ENCODE data around the gene OR9G1.
"Not testable (repeated sequence)": the region's sequence is repeated elsewhere in the genome, so short reads cannot be mapped to it uniquely, and the experiment has no call there.

OR9G1 gene, protein sequence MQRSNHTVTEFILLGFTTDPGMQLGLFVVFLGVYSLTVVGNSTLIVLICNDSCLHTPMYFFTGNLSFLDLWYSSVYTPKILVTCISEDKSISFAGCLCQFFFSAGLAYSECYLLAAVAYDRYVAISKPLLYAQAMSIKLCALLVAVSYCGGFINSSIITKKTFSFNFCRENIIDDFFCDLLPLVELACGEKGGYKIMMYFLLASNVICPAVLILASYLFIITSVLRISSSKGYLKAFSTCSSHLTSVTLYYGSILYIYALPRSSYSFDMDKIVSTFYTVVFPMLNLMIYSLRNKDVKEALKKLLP

DNA sequence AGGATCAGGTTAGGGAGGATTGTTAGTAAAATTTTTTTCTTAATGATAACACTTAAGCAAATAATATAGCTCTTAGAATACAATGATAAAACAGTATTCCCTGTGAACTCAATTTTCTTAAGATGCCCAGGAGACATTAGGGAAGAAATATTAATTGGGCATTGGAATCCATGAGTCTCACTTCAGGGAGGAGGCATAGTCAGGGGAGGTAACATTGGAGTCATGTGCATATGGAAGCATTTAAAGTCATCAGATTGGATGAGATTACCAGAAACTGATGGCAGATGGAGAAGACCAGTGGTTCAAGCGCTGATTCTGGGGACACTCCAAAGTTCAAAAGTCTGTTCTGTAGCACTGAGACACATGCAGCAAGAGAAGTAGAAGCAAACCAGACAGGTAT lies at the start of gene OR9G1:
OR9G1 (plus strand) TSS at position 301 of the 400 bp plus-strand sequence. CDS start 1,293 bp downstream, outside the sequence.
- H3K4me3 ChIP-seq (ENCODE audit: low read length) = no peak within 1 kb of the TSS
- no peak for TF ChIP-seq ZNF274 (IDR thresholded peaks at IDR 0.05; ENCODE audit: low read depth, low read length)

DNA sequence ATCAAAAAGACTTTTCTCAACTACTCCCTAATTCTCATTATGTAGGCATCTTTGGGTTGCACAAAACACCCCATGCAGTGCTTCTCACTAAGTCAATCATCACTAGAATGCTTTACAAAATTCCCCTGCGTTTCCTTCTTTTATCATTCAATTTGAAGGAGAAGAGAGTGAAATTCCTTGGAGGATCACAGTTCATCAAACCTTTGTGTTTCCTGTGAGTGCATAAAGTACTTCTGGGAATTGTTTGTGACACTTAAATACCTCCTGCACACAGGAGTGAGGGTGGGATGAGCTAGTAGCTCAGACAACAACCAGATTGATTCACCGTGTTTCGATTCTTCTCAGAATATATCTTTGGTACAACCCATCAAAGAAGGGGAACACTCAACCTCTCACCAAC lies 39.1 kb upstream of the OR9G1 start:
- no peak overlapping the region for H3K4me3 ChIP-seq (ENCODE audit: low read length)
- no peak for TF ChIP-seq ZNF274 (IDR thresholded peaks at IDR 0.05; ENCODE audit: low read depth, low read length)

DNA sequence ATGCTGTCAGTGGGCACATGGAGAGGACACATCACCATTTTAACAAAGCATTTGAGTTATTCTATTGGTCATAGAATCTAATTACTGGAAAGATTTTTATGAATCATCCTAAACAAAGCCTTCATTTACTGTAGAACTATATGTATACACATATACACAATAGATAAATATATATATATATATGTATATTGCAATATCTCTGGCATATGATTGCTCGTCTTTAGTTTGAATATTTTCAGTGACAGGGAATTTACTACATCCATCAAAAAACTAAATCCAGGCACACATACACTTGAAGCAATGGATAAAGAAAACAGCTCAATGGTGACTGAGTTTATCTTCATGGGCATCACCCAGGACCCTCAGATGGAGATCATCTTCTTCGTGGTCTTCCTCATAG lies 35.5 kb upstream of the OR9G1 start, which contains the start of gene OR5AR1:
OR5AR1 (plus strand) TSS at position 301 of the 400 bp plus-strand sequence; CDS start at position 301, 0 bp downstream.
- no peak within 1 kb of the TSS for H3K4me3 ChIP-seq (ENCODE audit: low read length)
- TF ChIP-seq ZNF274 (IDR thresholded peaks at IDR 0.05; ENCODE audit: low read depth, low read length) = no peak

DNA sequence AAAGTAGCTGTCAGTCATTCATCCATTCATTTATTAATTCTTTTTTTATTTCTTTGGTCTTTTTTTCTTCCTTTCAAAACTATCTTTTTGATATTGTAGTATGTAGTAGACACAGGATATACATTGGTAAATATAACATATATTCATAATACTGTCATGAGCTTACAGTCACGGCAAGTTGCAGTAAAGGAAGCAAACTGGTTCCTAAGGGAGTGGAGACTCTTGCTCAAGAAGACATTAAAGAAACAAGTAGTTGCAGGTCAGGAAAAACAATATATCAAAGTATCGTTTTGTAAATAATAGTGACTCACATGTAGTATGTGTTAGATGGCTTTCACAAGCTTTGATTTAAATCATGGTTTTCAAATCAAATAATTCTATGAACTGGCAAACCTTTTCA lies 27.9 kb upstream of the OR9G1 start:
- H3K4me3 ChIP-seq (ENCODE audit: low read length) = no peak overlapping the region
- no peak for TF ChIP-seq ZNF274 (IDR thresholded peaks at IDR 0.05; ENCODE audit: low read depth, low read length)

DNA sequence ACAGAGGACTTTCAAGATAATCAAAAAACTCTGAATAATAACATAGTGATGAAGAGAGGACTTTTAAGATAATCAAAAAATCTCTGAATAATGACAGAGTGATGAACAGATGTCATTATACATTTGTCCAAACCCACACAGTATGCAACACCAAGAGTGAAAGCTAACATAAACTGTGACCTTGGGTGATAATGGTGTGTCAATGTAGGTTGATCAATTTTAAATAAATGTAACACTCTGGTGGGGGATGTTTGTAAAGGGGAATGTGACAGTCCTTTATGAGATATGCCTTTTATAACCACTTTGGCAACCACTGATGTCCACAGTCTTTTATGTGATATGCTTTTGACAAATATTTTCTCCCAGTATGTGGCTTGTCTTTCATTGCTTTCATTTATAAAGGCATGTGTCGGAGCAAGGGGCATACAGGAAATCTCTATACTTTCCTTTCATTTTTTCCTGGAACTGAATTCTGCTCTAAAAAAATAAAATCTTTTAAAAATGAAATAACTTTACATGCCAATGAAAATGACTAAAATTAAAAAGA lies 10.3 kb upstream of the OR9G1 start:
- no peak overlapping the region for H3K4me3 ChIP-seq (ENCODE audit: low read length)
- TF ChIP-seq ZNF274 (IDR thresholded peaks at IDR 0.05; ENCODE audit: low read depth, low read length) = no peak

DNA sequence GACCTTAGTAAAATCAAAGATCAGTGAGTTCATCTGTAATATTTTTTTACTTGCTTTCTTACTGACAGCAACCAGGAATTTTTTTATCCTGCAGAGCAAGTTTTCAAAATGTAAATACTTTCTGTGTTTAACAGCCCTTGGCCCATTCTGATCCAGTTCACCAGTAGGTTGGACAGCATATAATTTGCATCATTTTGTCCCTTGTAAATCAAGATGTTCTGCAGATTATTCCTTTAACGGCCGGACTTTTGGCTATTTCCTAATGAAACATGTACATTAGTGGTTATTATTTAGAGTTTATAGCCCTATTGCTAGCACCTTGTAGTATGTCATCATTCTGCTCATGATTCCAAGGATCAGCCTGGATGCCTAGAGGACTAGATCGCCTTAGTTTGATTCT lies 7.7 kb upstream of the OR9G1 start:
- H3K4me3 ChIP-seq (ENCODE audit: low read length) = not testable (repeated sequence)

DNA sequence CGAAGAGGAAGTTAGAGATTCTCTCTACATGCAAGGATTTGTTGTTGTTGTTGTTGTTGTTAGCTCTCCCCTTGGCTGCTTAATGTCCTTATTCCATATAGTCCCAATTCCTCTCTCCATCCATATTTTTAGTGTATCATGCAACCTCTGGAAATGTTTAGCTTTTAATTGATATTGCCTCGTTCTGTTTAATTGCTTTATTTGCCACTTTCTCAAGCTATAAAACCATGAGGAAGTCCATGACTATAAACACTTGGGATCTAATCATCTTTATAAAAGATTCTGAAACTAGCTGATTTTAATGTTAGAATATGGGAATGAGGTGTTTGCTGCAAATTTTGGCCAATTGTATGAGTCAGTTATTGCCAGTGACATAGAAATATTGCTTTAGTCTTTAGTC lies 5.5 kb upstream of the OR9G1 start:
- no peak for TF ChIP-seq ZNF274 (IDR thresholded peaks at IDR 0.05; ENCODE audit: low read depth, low read length)
- no peak overlapping the region for H3K4me3 ChIP-seq (ENCODE audit: low read length)

DNA sequence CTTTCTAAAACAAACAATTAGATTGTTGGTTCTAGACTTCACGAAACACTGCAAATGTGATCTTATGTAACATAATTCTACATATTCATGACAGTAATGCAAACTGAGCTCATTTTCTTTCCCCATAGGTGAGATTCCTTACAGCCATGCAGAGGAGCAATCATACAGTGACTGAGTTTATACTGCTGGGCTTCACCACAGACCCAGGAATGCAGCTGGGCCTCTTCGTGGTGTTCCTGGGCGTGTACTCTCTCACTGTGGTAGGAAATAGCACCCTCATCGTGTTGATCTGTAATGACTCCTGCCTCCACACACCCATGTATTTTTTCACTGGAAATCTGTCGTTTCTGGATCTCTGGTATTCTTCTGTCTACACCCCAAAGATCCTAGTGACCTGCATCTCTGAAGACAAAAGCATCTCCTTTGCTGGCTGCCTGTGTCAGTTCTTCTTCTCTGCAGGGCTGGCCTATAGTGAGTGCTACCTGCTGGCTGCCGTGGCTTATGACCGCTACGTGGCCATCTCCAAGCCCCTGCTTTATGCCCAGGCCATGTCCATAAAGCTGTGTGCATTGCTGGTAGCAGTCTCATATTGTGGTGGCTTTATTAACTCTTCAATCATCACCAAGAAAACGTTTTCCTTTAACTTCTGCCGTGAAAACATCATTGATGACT lies 1.5 kb downstream of the OR9G1 start:
- no peak for TF ChIP-seq ZNF274 (IDR thresholded peaks at IDR 0.05; ENCODE audit: low read depth, low read length)
- H3K4me3 ChIP-seq (ENCODE audit: low read length) = no peak overlapping the region

DNA sequence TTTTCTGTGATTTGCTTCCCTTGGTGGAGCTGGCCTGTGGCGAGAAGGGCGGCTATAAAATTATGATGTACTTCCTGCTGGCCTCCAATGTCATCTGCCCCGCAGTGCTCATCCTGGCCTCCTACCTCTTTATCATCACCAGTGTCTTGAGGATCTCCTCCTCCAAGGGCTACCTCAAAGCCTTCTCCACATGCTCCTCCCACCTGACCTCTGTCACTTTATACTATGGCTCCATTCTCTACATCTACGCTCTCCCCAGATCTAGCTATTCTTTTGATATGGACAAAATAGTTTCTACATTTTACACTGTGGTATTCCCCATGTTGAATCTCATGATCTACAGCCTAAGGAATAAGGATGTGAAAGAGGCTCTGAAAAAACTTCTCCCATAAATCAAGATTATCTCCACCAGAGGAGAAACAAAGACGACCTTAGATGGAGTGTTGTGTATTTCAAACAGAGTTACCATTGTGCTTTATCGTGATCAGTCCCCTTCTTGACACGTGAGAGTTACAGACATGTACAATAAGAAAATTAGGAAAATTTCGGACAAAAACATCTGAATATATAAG lies 2.1 kb downstream of the OR9G1 start:
- H3K4me3 ChIP-seq (ENCODE audit: low read length) = no peak overlapping the region
- no peak for TF ChIP-seq ZNF274 (IDR thresholded peaks at IDR 0.05; ENCODE audit: low read depth, low read length)

DNA sequence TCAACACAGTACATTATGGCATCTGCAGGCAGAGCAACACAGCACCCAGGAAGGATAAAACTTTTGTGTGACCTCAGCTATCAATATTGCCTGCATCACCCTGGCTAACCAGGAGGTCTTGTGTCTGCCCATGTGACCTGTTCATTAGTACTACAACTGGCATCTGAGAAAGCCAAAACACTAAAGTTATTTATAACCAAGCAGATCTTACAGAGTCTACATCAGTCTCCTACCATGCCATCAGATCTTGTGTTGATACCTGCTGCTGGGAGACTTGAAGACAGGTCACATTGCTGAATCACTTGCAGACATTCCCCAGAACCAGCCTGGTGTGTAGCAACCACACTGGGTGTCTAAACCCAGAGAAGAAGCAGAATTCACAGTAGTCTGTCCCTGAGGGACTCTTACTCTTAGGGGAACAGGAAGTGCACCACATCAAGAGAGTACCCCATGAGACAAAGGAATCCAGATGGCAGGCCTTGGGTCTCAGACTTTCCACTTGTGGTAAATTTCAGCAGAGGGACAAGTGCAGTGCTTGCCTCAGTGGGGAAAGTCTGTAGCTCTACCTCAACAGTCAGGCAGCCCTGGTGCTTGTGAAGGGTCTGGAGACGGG lies 7.0 kb downstream of the OR9G1 start:
- no peak for TF ChIP-seq ZNF274 (IDR thresholded peaks at IDR 0.05; ENCODE audit: low read depth, low read length)
- no peak overlapping the region for H3K4me3 ChIP-seq (ENCODE audit: low read length)

DNA sequence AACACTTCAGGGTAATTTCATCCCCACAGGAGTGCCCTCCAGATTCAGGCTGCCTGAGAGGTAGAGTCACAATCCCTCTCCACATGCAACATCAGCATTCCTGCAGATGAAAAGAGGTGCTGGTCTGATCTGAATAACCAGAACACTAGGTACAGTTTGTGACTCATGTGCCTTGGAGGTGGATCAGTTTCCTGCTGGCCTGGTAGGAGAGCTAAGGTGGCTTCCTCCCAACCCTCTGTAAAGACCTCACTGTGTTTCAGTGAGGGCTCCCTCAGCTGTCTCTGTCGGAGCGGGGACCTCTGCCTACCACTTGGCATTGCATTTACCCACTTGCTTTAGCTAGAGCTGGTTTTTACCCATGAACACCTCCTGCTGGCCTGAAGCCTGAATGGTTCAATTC lies 7.6 kb downstream of the OR9G1 start:
- H3K4me3 ChIP-seq (ENCODE audit: low read length) = no peak overlapping the region
- TF ChIP-seq ZNF274 (IDR thresholded peaks at IDR 0.05; ENCODE audit: low read depth, low read length) = no peak

DNA sequence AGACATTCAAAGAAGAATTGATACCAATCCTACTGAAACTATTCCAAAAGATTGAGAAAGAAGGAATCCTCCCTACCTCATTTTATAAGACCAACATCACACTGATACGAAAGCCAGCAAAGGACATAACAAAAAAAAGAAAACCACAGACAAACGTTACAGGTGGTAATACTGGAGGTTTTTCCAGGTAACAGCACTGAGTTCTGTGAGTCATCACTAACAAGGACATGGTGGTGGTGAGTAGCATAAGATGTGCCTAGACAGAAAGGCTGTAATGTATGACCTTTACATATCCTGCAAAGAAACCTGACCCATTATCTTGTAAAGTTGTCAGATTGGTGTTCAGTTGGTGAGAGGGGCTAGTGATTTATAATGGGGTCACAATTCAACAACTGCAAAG lies 15.3 kb downstream of the OR9G1 start:
- H3K4me3 ChIP-seq (ENCODE audit: low read length) = no peak overlapping the region
- TF ChIP-seq ZNF274 (IDR thresholded peaks at IDR 0.05; ENCODE audit: low read depth, low read length) = no peak

DNA sequence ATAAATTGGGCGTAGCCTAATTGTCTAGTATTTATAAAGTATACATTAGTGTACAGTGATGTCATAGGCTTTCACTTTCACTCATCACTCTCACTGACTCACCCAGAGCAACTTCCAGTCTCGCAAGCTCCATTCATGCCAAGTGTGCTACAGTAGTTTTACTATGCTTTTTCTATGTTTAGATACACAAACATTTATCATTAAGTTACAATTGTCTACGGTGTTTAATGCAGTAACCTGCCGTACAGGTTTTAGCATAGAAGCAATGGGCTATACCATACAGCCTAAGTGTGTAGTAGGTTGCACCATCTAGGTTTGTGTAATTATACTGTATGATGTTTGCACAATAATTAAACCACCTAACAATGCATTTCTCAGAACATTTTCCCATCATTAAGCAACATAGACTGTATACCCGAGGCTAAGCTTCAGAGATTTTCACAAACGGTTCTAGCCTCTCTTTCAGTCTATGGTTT lies 17.5 kb downstream of the OR9G1 start:
- TF ChIP-seq ZNF274 (IDR thresholded peaks at IDR 0.05; ENCODE audit: low read depth, low read length) = no peak
- no peak overlapping the region for H3K4me3 ChIP-seq (ENCODE audit: low read length)

DNA sequence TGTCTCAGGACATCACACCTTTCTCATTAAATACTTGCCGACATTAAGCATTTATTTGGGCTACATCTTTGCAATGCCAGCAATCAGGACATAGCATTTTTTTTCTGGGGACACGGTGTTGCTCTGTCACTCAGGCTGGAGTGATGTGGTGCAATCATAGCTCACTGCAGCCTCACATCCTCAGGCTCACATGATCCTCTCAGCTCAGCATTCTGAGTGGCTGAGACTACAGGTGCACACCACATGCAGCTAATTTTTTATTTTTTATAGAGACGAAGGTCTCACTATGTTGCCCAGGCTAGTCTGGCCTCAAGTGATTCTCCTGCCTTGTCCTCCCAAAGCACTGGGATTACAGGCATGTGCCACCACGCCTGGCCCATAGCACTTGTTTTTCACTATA lies 21.6 kb downstream of the OR9G1 start:
- TF ChIP-seq ZNF274 (IDR thresholded peaks at IDR 0.05; ENCODE audit: low read depth, low read length) = no peak

More for the DNA sequence above, 21.6 kb downstream of the OR9G1 start:
- H3K4me3 ChIP-seq (ENCODE audit: low read length) = no peak overlapping the region

All from GM08714 (cell line).